PC-9 (cell line): ENCODE results near the gene STMN3. TPM values are rescaled to one million over a fixed set of nuclear protein-coding genes. Genes with fewer than 3 reads are reported as not detected.

Source experiments
- BruUV-seq: library from RNA; stranded (reverse); fragments of 400-500 nt; replicated peaks from 2 replicates; lab custom pipeline; 2021; lab: Mats Ljungman, UMichigan
- CTCF ChIA-PET: fragments of 300-600 bp; sonication (Branson Sonifier 250); formaldehyde crosslinking; loops from one replicate; lab custom pipeline; 2022; ENCODE audit warnings: antibody characterized with exemption; lab: Charles Lee
- POLR2A ChIA-PET: fragments of 300-600 bp; sonication (Branson Sonifier 250); formaldehyde crosslinking; loops from one replicate; lab custom pipeline; 2022; ENCODE audit warnings: antibody characterized with exemption; ENCODE audit not compliant: unreplicated experiment; lab: Charles Lee
- DNase-seq, 2 experiments: peaks; one replicate each; pipeline versions ENCODE4 v3.0.0 to v3.0.0-alpha.2; 2015 to 2022; ENCODE audit warnings: mixed read lengths in 1 of 2
- H2AFZ ChIP-seq: fragments of 200-600 bp; sonication (generic); 2 replicates; pipeline ENCODE4 v1.8.1; 2017; ENCODE audit warnings: antibody characterized with exemption
- H3F3A ChIP-seq: fragments of 200-600 bp; sonication (generic); 2 replicates; pipeline ENCODE4 v1.8.1; 2017; ENCODE audit warnings: antibody characterized with exemption, mild to moderate bottlenecking, low read depth; ENCODE audit not compliant: insufficient read depth
- H3K27ac ChIP-seq: fragments of 200-600 bp; sonication (generic); 2 replicates; pipeline ENCODE4 v1.6.1; 2016; ENCODE audit warnings: mixed run types
- H3K27me3 ChIP-seq: fragments of 200-600 bp; sonication (generic); 2 replicates; pipeline ENCODE4 v1.6.1; 2016; ENCODE audit warnings: low read depth, mixed run types; ENCODE audit not compliant: insufficient read depth
- H3K36me3 ChIP-seq: fragments of 200-600 bp; sonication (generic); 2 replicates; pipeline ENCODE4 v1.6.1; 2016; ENCODE audit warnings: low read depth, mixed run types
- H3K4me1 ChIP-seq: fragments of 200-600 bp; sonication (generic); replicated peaks from 2 replicates; pipeline ENCODE4 v1.6.1; 2016; ENCODE audit warnings: mixed run types; ENCODE audit not compliant: insufficient read depth
- H3K4me2 ChIP-seq: fragments of 200-600 bp; sonication (generic); 2 replicates; pipeline ENCODE4 v1.6.1; 2017; ENCODE audit warnings: mixed run types
- H3K4me3 ChIP-seq: fragments of 200-600 bp; sonication (generic); 2 replicates; pipeline ENCODE4 v1.6.1; 2016; ENCODE audit warnings: mixed run types
- H3K79me2 ChIP-seq: fragments of 200-600 bp; sonication (generic); 2 replicates; pipeline ENCODE4 v1.6.1; 2017; ENCODE audit warnings: low read depth, mixed run types
- H3K9me2 ChIP-seq: fragments of 200-600 bp; sonication (generic); 2 replicates; pipeline ENCODE4 v1.8.1; 2017; ENCODE audit warnings: mild to moderate bottlenecking; ENCODE audit not compliant: insufficient read depth
- H3K9me3 ChIP-seq: fragments of 200-600 bp; sonication (generic); 2 replicates; pipeline ENCODE4 v1.8.1; 2016; ENCODE audit warnings: low read depth; ENCODE audit not compliant: insufficient read depth
- H4K20me1 ChIP-seq: fragments of 200-600 bp; sonication (generic); 2 replicates; pipeline ENCODE4 v1.8.1; 2017; ENCODE audit not compliant: insufficient read depth
- CTCF ChIP-seq: fragments of 200-600 bp; sonication (generic); conservative IDR thresholded peaks from 2 replicates; pipeline ENCODE4 v1.6.1; 2017; ENCODE audit warnings: mixed run types, antibody characterized with exemption, mild to moderate bottlenecking, moderate library complexity
- EZH2 ChIP-seq: fragments of 200-600 bp; sonication (generic); IDR thresholded peaks from 2 replicates; pipeline ENCODE4 v1.8.0; 2017; ENCODE audit warnings: antibody characterized with exemption, low read depth
- intact Hi-C: fragments of 100-400 bp; cut with micrococcal nuclease; formaldehyde crosslinking; loops from one replicate; pipeline ENCODE4 v1.10.0; 2022; ENCODE audit not compliant: unreplicated experiment
- total RNA-seq: library from RNA; stranded (reverse); gene quantifications from 2 replicates; pipeline ENCODE4 v1.2.3, GENCODE V29; 2021

STMN3 gene
- total RNA-seq, 1 experiment from 2014 or later = 24.3 TPM

GRCh38 chr20:63658749-63659187, 5.5 kb upstream of the STMN3 start:
- Histone ChIP-seq H3K36me3 (peaks cover 8% of the 10 kb centered on the region), H3K9me2 (no peaks in the 10 kb centered on the region), H3F3A (peaks cover 7% of the 10 kb centered on the region; the same call in 1 of the 2 replicates), H4K20me1 (no peaks in the 10 kb centered on the region), H3K27me3 (no peaks in the 10 kb centered on the region), H3K4me1 (peaks cover 18% of the 10 kb centered on the region), H3K4me2 (peak overlapping the region; percentile 96), H3K9me3 (no peaks in the 10 kb centered on the region), H3K79me2 (peaks cover 25% of the 10 kb centered on the region), H3K4me3 (peak overlapping the region; percentile 90), H3K27ac (no peak overlapping the region), H2AFZ (peak overlapping the region; percentile 92)
- intact Hi-C loops = loop anchor here (1.0 kb wide), 1 partner anchor 24 kb away; no protein-coding TSS in a partner anchor
- POLR2A ChIA-PET = interaction anchor here (0.8 to 1.0 kb wide), 2 partner anchors 40 to 206 kb away, joined by 3 to 5 read pairs; partner anchors contain the start of gene TPD52L2
- TSS peak; percentile 42 for BruUV-seq
- CTCF ChIA-PET = interaction anchor here (0.6 to 1.3 kb wide), 4 partner anchors 17 to 444 kb away, joined by 3 to 9 read pairs (median 4); partner anchors contain the start of gene PTK6
- no peak for DNase-seq
- TF ChIP-seq EZH2 (no peak), CTCF (no peak)

GRCh38 chr20:63657937-63658748, 4.9 kb upstream of the STMN3 start, which contains the start of gene RTEL1:
Gene RTEL1 (plus strand): TSS chr20:63658312. CDS start chr20:63659403, 1,091 bp downstream.
- Histone ChIP-seq H4K20me1 (no peaks in the 10 kb centered on the region), H3K4me3 (peak within 1 kb of the TSS; percentile 90), H3K27me3 (no peaks in the 10 kb centered on the region), H3K4me2 (peak within 1 kb of the TSS; percentile 96), H3K36me3 (peaks cover 8% of the 10 kb centered on the region), H3K79me2 (peaks cover 25% of the 10 kb centered on the region), H3K27ac (no peak within 1 kb of the TSS), H3K9me3 (no peaks in the 10 kb centered on the region), H3K4me1 (peaks cover 18% of the 10 kb centered on the region), H3F3A (peaks cover 7% of the 10 kb centered on the region; the same call in 1 of the 2 replicates), H2AFZ (peak within 1 kb of the TSS; percentile 92), H3K9me2 (no peaks in the 10 kb centered on the region)
- peak; percentile 79 to 95 for DNase-seq
- POLR2A ChIA-PET = interaction anchor here (0.5 to 1.0 kb wide), 3 partner anchors 41 to 398 kb away, joined by 3 to 5 read pairs (median 3); partner anchors contain the start of gene TPD52L2
- intact Hi-C loops = loop anchor here (1.0 kb wide), 1 partner anchor 24 kb away; no protein-coding TSS in a partner anchor
- no peak for TF ChIP-seq EZH2
- TF ChIP-seq CTCF = no peak
- BruUV-seq = no TSS peak
- CTCF ChIA-PET = interaction anchor here (0.6 to 1.3 kb wide), 4 partner anchors 16 to 444 kb away, joined by 3 to 9 read pairs (median 4); partner anchors contain the start of gene PTK6

GRCh38 chr20:63657260-63657936, 4.2 kb upstream of the STMN3 start:
- DNase-seq = no peak
- no TSS peak for BruUV-seq

More at GRCh38 chr20:63657260-63657936, 4.2 kb upstream of the STMN3 start:
- Histone ChIP-seq H3K9me2 (no peaks in the 10 kb centered on the region), H3F3A (peaks cover 7% of the 10 kb centered on the region), H3K36me3 (peaks cover 8% of the 10 kb centered on the region), H2AFZ (peak overlapping the region; percentile 92), H4K20me1 (no peaks in the 10 kb centered on the region), H3K27ac (no peak overlapping the region), H3K79me2 (peaks cover 25% of the 10 kb centered on the region), H3K9me3 (no peaks in the 10 kb centered on the region), H3K4me2 (peak overlapping the region; percentile 96), H3K27me3 (no peaks in the 10 kb centered on the region), H3K4me1 (peaks cover 18% of the 10 kb centered on the region), H3K4me3 (peak overlapping the region; percentile 90; the same call in 1 of the 2 replicates)
- no peak for TF ChIP-seq EZH2
- TF ChIP-seq CTCF = no peak
- ChIA-PET CTCF (interaction anchor here (1.2 to 1.3 kb wide), 2 partner anchors 16 to 120 kb away, joined by 3 to 9 read pairs; partner anchors contain the start of gene PTK6), POLR2A (interaction anchor here (0.5 kb wide), 1 partner anchor 399 kb away, joined by 3 read pairs; no protein-coding TSS in a partner anchor)
- intact Hi-C loops = no loop called here
